Measurements from ENCODE around the gene STKLD1.
"Not testable (repeated sequence)": the region's sequence is repeated elsewhere in the genome, so short reads cannot be mapped to it uniquely, and the experiment has no call there.

The STKLD1 gene

GRCh38 chr9:133449760-133450159 lies 73.6 kb downstream of the STKLD1 start:
- DNase-seq, result peak; percentile 14

- not testable (repeated sequence) for DNase-seq
These were observed 75.7 kb downstream of the STKLD1 start for GRCh38 chr9:133451865-133452264.

- no peak for DNase-seq
These were observed 76.4 kb downstream of the STKLD1 start for GRCh38 chr9:133452562-133452961.

- DNase-seq, result no peak
These were observed 77.5 kb downstream of the STKLD1 start for GRCh38 chr9:133453651-133454050.

GRCh38 chr9:133454325-133454724 lies 78.2 kb downstream of the STKLD1 start:
- DNase-seq, result no peak

GRCh38 chr9:133454943-133455673 lies 78.9 kb downstream of the STKLD1 start:
- no peak for DNase-seq

Data from kidney glomerular epithelial cell (primary cell).